HuH-7.5 (cell line): ENCODE data around the gene DDX47.
"Not testable (repeated sequence)": the region's sequence is repeated elsewhere in the genome, so short reads cannot be mapped to it uniquely, and the experiment has no call there.

Experiments used
- DNase-seq: peaks from one replicate; pipeline ENCODE4 v3.0.0; 2011; ENCODE audit warnings: low spot score

Gene DDX47

GRCh38 chr12:12823300-12823699 is 10.2 kb downstream of the DDX47 start:
- DNase-seq = no peak

DNA sequence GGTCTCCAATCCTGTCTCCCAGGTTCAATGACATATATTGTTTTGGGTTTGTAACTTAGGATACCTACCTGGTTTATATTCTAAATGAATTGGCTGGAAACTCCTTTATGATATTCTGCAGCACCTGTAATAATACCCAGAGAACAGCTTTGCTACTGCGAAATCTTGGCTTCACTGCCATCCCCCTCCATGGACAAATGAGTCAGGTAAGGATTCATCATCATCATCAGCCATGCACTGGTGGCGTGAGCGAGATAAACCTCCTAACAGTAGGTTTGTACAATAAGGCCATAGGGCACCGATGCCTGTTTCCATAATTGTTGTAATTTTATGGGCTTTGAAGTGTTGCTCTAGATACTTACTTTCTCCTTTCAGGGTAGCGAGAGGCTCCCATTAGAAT is 10.7 kb downstream of the DDX47 start:
- no peak for DNase-seq

GRCh38 chr12:12835378-12836146 is 22.4 kb downstream of the DDX47 start:
- DNase-seq = no peak

DNA sequence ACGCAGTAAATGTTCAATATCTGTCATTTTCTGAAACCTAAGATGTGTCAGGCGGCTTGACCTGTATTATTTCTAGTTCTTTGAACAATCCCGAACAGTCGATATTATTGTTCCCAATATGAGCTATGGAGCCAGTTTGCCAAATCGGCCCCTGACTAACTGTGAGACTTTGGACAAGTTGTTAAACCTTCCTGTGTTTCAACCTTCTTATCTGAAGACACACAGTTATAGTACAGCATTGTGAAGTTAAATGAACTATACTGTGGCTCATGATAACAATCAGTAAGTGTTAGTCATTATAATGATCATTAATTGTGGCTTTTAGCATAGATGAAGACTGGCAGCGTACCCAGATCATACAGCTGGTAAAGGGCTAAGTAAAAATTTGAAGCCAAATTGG is 23.4 kb downstream of the DDX47 start:
- DNase-seq = no peak

DNA sequence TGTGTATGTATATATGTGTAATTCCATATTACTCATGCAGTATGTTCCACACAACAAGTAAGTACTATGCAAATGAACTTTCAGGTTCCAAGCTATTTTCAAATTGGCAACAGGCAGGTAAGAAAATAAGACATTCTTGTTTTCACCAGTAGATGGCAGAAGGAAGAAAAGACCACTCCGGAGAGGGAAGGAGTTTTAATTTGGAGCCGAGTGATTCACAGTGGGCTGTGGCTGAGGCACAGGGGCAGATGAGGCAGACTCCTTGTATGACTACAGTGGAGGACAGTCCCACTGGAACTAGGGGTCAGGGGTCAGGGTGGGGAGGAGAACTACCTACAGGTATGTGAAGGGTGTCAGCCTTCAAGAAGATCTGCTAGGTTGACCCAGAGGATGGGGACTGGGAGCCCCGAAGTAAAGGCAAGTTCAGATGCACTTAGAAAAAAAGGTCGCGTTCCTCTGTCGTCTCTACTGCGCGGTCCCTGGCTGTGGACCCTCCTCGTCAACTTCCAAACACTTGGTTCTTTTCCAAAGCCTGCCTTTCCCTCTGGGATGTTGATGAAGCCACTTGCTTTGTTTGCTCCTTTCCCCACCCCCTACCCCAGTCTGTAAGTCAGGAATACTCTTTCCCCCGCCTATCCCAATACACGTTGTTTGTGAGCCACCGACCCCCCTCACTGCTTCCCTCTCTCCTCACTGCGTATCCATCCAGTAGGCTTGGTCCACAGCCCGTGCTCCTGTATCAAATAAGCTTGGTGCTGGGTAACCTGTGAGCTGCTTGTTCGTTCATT is 24.1 kb downstream of the DDX47 start:
- DNase-seq = peak; percentile 46

- no peak for DNase-seq
Observed at GRCh38 chr12:12837813-12838153, 24.6 kb downstream of the DDX47 start.

GRCh38 chr12:12839003-12839395 is 25.9 kb downstream of the DDX47 start:
- DNase-seq = no peak

DNA sequence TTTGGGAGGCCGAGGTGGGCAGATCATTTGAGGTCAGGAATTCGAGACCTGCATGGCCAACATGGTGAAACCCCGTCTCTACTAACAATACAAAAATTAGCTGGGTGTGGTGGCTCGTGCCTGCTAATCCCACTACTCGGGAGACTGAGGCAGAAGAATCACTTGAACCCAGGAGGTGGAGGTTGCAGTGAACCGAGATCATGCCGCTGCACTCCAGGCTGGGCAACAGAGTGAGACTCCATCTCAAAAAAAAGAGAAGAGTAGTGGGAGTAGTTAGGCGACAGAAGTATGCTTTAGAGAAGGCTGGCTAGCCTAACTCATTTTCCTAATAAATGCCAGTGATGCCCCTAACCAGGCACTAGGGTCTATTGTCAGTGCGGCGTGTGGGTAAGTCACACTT is 26.3 kb downstream of the DDX47 start:
- DNase-seq = not testable (repeated sequence)

GRCh38 chr12:12839873-12840579 is 26.9 kb downstream of the DDX47 start:
- no peak for DNase-seq

DNA sequence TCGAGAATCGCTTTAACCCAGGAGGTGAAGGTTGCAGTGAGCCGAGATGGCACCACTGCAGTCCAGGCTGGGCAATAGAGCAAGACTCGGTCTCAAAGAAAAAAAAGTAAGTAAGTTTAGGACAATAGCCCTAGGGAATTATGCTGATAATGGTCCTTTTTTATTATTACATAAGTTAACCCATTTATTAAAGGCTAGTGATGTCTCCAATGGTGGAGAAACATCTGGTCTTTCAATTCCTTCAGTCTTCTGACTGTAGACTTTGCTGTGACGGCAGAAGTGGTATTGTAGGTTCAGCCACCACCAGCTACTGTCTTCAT is 27.4 kb downstream of the DDX47 start:
- no peak for DNase-seq

- not testable (repeated sequence) for DNase-seq
Observed at GRCh38 chr12:12841428-12841827, 28.3 kb downstream of the DDX47 start.

- no peak for DNase-seq
Observed at GRCh38 chr12:12845794-12846243, 32.7 kb downstream of the DDX47 start.

DNA sequence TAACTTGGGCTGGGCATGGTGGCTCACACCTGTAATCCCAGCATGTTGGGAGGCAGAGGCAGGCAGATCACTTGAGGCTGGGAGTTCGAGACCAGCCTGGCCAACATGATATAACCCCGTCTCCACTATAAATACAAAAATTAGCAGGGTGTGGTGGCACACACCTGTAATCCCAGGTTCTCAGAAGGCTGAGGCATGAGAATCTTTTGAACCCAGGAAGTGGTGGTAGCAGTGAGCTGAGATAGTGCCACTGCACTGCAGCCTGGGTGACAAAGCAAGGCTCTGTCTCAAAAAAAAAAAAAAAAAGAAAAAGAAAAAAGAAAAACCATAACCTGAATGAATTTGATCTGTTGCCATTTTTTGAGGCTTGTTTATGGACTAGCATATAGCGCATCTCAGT is 33.6 kb downstream of the DDX47 start:
- not testable (repeated sequence) for DNase-seq

GRCh38 chr12:12853435-12853834 is 40.3 kb downstream of the DDX47 start:
- DNase-seq = no peak

DNA sequence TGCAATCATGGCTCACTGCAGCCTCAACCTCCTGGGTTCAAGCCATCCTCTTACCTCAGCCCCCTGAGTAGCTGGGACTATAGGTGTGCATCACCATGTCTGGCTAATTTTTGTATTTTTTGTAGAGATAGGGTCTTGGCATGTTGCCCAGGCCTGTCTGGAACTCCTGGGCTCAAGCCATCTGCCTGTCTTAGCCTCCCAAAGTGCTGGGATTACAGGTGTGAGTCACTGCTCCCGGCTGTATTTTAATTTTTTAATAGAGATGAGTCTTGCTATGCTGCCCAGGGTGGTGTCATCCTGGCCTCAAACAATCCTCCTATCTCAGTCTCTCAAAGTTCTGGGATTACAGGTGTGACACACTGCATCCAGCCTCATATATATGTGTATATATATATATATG is 46.5 kb downstream of the DDX47 start:
- no peak for DNase-seq

GRCh38 chr12:12864243-12864642 is 51.1 kb downstream of the DDX47 start:
- DNase-seq = no peak

GRCh38 chr12:12868477-12869235 is 55.5 kb downstream of the DDX47 start:
- DNase-seq = no peak

DNA sequence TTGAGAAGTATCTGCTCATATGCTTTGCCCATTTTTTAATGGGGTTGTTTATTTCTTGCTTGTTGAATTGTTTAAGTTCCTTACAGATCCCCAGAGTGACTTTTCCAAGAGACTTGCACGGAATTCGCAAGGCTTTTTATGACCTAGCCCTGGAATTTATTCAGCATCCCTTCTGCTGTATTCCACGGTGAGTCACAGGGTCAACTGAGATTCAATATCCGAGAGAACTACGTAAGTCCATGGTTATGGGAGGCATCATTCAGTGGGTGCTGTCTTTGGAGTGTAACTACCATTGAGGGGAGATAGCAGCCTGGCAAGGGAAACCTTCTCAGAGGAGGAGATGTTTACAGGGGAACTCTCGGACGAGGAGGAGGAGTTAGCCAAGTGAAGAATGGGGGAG is 57.3 kb downstream of the DDX47 start:
- no peak for DNase-seq

- DNase-seq = no peak
Observed at GRCh38 chr12:12871587-12872138, 58.5 kb downstream of the DDX47 start.

DNA sequence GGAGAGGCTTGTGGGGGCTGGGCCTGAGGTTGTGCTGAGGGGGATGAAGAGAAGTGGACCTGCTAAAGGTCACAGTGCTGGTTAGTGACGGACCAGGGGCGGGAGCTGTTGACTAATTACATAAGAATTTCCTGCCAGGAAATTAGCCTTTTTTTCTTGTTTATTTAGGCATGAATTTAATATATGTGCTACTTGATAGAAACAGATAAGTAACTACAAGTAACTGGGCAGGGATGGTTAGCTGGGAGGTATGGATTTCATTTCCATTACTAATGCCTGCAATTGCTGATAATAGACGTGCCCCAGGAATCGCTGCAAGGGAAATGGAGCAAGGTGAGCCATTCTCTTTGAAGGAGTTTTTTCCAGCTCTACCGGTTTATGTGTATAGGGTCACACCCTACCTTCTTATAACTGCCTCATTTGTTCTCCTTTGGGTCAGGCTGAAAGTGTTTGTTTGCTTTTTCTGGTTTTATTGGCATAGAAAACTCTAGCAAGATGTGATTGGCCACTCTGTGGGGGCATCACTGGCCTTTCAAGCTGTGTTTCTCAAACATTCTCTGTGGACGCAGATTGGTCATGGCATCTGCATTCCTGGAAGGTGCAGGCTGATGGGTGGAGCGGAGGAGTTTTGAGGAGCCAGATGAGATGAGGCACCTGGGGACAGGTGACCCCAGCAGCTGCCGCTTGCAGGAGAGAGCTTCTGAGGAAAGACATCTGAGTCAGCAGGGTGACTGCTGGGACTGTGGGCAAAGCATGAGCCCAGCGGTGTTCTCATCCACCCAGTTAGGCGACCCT is 59.2 kb downstream of the DDX47 start:
- no peak for DNase-seq

GRCh38 chr12:12872934-12873275 is 59.8 kb downstream of the DDX47 start:
- DNase-seq = no peak
